ENCODE results near the gene NLRP5. TPM values are rescaled to one million over a fixed set of nuclear protein-coding genes. Genes with fewer than 3 reads are reported as not detected.

NLRP5 gene
- total and polyA plus RNA-seq, 2 donors (not counting 1 experiment from before 2014, with no cell fraction given) = not detected

GRCh38 chr19:56099638-56100539, 113.3 kb downstream of the NLRP5 start:
- Histone ChIP-seq H4K20me1 (ENCODE audit: control insufficient read depth, extremely low read depth, insufficient read depth, low read length) (no peaks in the 10 kb centered on the region), H3K79me2 (ENCODE audit: control insufficient read depth, insufficient read depth, low read length) (peaks cover 28% of the 10 kb centered on the region)
- no peak for DNase-seq (ENCODE audit: low read depth in 2 of 2)

GRCh38 chr19:56101095-56101494, 114.5 kb downstream of the NLRP5 start:
- TF ChIP-seq EZH2 (IDR thresholded peaks at IDR 0.05; ENCODE audit: low read length, missing control alignments) = no peak
- H3K79me2 ChIP-seq (ENCODE audit: control insufficient read depth, insufficient read depth, low read length) = peaks cover 38% of the 10 kb centered on the region
- H3K36me3 ChIP-seq (ENCODE audit: control insufficient read depth, insufficient read depth, low read length) = peaks cover 8% of the 10 kb centered on the region

More at GRCh38 chr19:56099638-56100539, 113.3 kb downstream of the NLRP5 start:
- Histone ChIP-seq H2AFZ (ENCODE audit: low read length) (no peak overlapping the region), H3K27me3 (ENCODE audit: control insufficient read depth, insufficient read depth, low read length) (no peaks in the 10 kb centered on the region), H3K4me2 (ENCODE audit: extremely low read depth, insufficient read depth, low read length) (no peak overlapping the region), H3K4me3 (replicated peaks in 1 of 4; ENCODE audit: control extremely low read depth in 1 of 4, insufficient read depth in 1 of 4, low read depth in 3 of 4, low read length in 4 of 4) (no peak overlapping the region), H3K9ac (ENCODE audit: insufficient read depth, low read length) (no peak overlapping the region), H3K27ac (ENCODE audit: insufficient read depth, low read length) (no peak overlapping the region), H3K36me3 (ENCODE audit: control insufficient read depth, insufficient read depth, low read length) (peaks cover 8% of the 10 kb centered on the region), H3K4me1 (ENCODE audit: control insufficient read depth, extremely low read depth, insufficient read depth, low read length) (no peaks in the 10 kb centered on the region), H3K9me3 (ENCODE audit: control insufficient read depth, insufficient read depth, low read depth, low read length) (no peaks in the 10 kb centered on the region)
- TF ChIP-seq CTCF (conservative IDR thresholded peaks at IDR 0.05 in 1 of 2, IDR thresholded peaks at IDR 0.05 in 1 of 2; ENCODE audit: low read depth in 1 of 2, low read length in 2 of 2) = no peak

GRCh38 chr19:56101746-56102535, 115.4 kb downstream of the NLRP5 start:
- H3K27ac ChIP-seq (ENCODE audit: insufficient read depth, low read length) = no peak overlapping the region
- DNase-seq (ENCODE audit: low read depth in 2 of 2) = no peak
- H3K4me2 ChIP-seq (ENCODE audit: extremely low read depth, insufficient read depth, low read length) = no peak overlapping the region
- H3K4me1 ChIP-seq (ENCODE audit: control insufficient read depth, extremely low read depth, insufficient read depth, low read length) = no peaks in the 10 kb centered on the region
- H3K36me3 ChIP-seq (ENCODE audit: control insufficient read depth, insufficient read depth, low read length) = peaks cover 11% of the 10 kb centered on the region
- peaks cover 46% of the 10 kb centered on the region for H3K79me2 ChIP-seq (ENCODE audit: control insufficient read depth, insufficient read depth, low read length)
- no peaks in the 10 kb centered on the region for H4K20me1 ChIP-seq (ENCODE audit: control insufficient read depth, extremely low read depth, insufficient read depth, low read length)
- no peak overlapping the region for H3K4me3 ChIP-seq (replicated peaks in 1 of 4; ENCODE audit: control extremely low read depth in 1 of 4, insufficient read depth in 1 of 4, low read depth in 3 of 4, low read length in 4 of 4)
- H3K9me3 ChIP-seq (ENCODE audit: control insufficient read depth, insufficient read depth, low read depth, low read length) = no peaks in the 10 kb centered on the region
- no peaks in the 10 kb centered on the region for H3K27me3 ChIP-seq (ENCODE audit: control insufficient read depth, insufficient read depth, low read length)
- TF ChIP-seq CTCF (conservative IDR thresholded peaks at IDR 0.05 in 1 of 2, IDR thresholded peaks at IDR 0.05 in 1 of 2; ENCODE audit: low read depth in 1 of 2, low read length in 2 of 2) (no peak), EZH2 (IDR thresholded peaks at IDR 0.05; ENCODE audit: low read length, missing control alignments) (no peak)
- H2AFZ ChIP-seq (ENCODE audit: low read length) = no peak overlapping the region
- H3K9ac ChIP-seq (ENCODE audit: insufficient read depth, low read length) = no peak overlapping the region

More at GRCh38 chr19:56101095-56101494, 114.5 kb downstream of the NLRP5 start:
- H4K20me1 ChIP-seq (ENCODE audit: control insufficient read depth, extremely low read depth, insufficient read depth, low read length) = no peaks in the 10 kb centered on the region
- H3K27me3 ChIP-seq (ENCODE audit: control insufficient read depth, insufficient read depth, low read length) = no peaks in the 10 kb centered on the region
- DNase-seq (ENCODE audit: low read depth in 2 of 2) = no peak
- no peak overlapping the region for H3K27ac ChIP-seq (ENCODE audit: insufficient read depth, low read length)
- H3K4me3 ChIP-seq (replicated peaks in 1 of 4; ENCODE audit: control extremely low read depth in 1 of 4, insufficient read depth in 1 of 4, low read depth in 3 of 4, low read length in 4 of 4) = no peak overlapping the region
- no peak overlapping the region for H3K4me2 ChIP-seq (ENCODE audit: extremely low read depth, insufficient read depth, low read length)
- no peak overlapping the region for H3K9ac ChIP-seq (ENCODE audit: insufficient read depth, low read length)
- no peak overlapping the region for H2AFZ ChIP-seq (ENCODE audit: low read length)
- H3K4me1 ChIP-seq (ENCODE audit: control insufficient read depth, extremely low read depth, insufficient read depth, low read length) = no peaks in the 10 kb centered on the region
- H3K9me3 ChIP-seq (ENCODE audit: control insufficient read depth, insufficient read depth, low read depth, low read length) = no peaks in the 10 kb centered on the region

Data from fibroblast of lung (primary cell).